Endodermal cell (in vitro differentiated cells): ENCODE measurements around the gene TBC1D21. TPM values are rescaled to one million over a fixed set of nuclear protein-coding genes. Genes with fewer than 3 reads are reported as not detected.

Experiments used
- DNase-seq: peaks from one replicate; pipeline ENCODE4 v3.0.0-alpha.2; 2017
- H3K27ac ChIP-seq: 2 replicates; pipeline ENCODE4 v1.5.1; 2013; ENCODE audit warnings: mild to moderate bottlenecking, low read depth, low read length, moderate library complexity
- H3K27me3 ChIP-seq: 2 replicates; pipeline ENCODE4 v1.6.1; 2013; ENCODE audit warnings: mild to moderate bottlenecking, low read length, moderate library complexity; ENCODE audit not compliant: insufficient read depth, control insufficient read depth, poor library complexity, severe bottlenecking
- H3K36me3 ChIP-seq: 2 replicates; pipeline ENCODE4 v1.7.0; 2013; ENCODE audit warnings: mild to moderate bottlenecking, low read length, moderate library complexity; ENCODE audit not compliant: control insufficient read depth, insufficient read depth
- H3K4me1 ChIP-seq: one replicate; pipeline ENCODE4 v1.7.0; 2013; ENCODE audit warnings: low read length; ENCODE audit not compliant: control insufficient read depth, insufficient read depth
- H3K4me3 ChIP-seq: 2 replicates; pipeline ENCODE4 v1.5.1; 2013; ENCODE audit warnings: mild to moderate bottlenecking, low read length, moderate library complexity
- H3K9ac ChIP-seq: 2 replicates; pipeline ENCODE4 v1.6.1; 2013; ENCODE audit warnings: mild to moderate bottlenecking, low read length, moderate library complexity; ENCODE audit not compliant: poor library complexity, severe bottlenecking; ENCODE audit errors: extremely low read depth
- H3K9me3 ChIP-seq: 2 replicates; pipeline ENCODE4 v1.6.1; 2013; ENCODE audit warnings: mild to moderate bottlenecking, low read length, moderate library complexity; ENCODE audit not compliant: control insufficient read depth
- H3K27ac Mint-ChIP-seq: 2 replicates; pipeline ENCODE4 v1.8.0; 2020; ENCODE audit warnings: mixed read lengths
- H3K27me3 Mint-ChIP-seq: 2 replicates; pipeline ENCODE4 v1.8.0; 2021; ENCODE audit warnings: mild to moderate bottlenecking, mixed read lengths; ENCODE audit not compliant: insufficient read depth
- H3K36me3 Mint-ChIP-seq: 2 replicates; pipeline ENCODE4 v1.8.0; 2020; ENCODE audit warnings: low read depth, mixed read lengths
- H3K4me1 Mint-ChIP-seq: 2 replicates; pipeline ENCODE4 v1.8.0; 2020; ENCODE audit warnings: mixed read lengths
- H3K4me3 Mint-ChIP-seq: 2 replicates; pipeline ENCODE4 v1.8.0; 2020; ENCODE audit warnings: mild to moderate bottlenecking, moderate library complexity, mixed read lengths
- H3K9me3 Mint-ChIP-seq: 2 replicates; pipeline ENCODE4 v1.8.0; 2020; ENCODE audit warnings: mild to moderate bottlenecking, mixed read lengths
- WGBS, 2 experiments: methylation state at CpG; one replicate each; pipeline versions ENCODE4 v1.1.5 to v1.1.7; 2013; ENCODE audit warnings: missing lambda C conversion rate in 2 of 2, mixed read lengths in 1 of 2; ENCODE audit not compliant: insufficient coverage in 1 of 2, insufficient read length in 1 of 2; 5-methylcytosine and 5-hydroxymethylcytosine counted together
- total RNA-seq, 2 donors: library from RNA; stranded (reverse); fragmentation: NEBNext Ultra II Directional in 1 of 2; extraction: Animal tissue kit (Norgen Biotek cat#: 25700) in 1 of 2; gene quantifications; 2 replicates in 1 of 2; 3 replicates in 1 of 2; pipeline ENCODE4 v1.2.1, GENCODE V29; 2021
- TF ChIP-seq, protein P1 (sequence below): fragments of 200-600 bp; sonication (generic); conservative IDR thresholded peaks from 2 replicates; pipeline ENCODE4 v1.5.0; 2021; ENCODE audit warnings: antibody characterized with exemption, mild to moderate bottlenecking

The TBC1D21 gene
- total RNA-seq, 2 donors from 2014 or later: not detected

- Histone ChIP-seq H3K27ac (no peak overlapping the region), H3K27me3 (peaks cover 16% of the 10 kb centered on the region), H3K4me3 (no peak overlapping the region), H3K9ac (no peak overlapping the region), H3K9me3 (no peaks in the 10 kb centered on the region), H3K36me3 (no peaks in the 10 kb centered on the region), H3K4me1 (no peaks in the 10 kb centered on the region)
- peaks cover 14% of the 10 kb centered on the region for H3K27me3 Mint-ChIP-seq
- TF ChIP-seq, protein P1, sequence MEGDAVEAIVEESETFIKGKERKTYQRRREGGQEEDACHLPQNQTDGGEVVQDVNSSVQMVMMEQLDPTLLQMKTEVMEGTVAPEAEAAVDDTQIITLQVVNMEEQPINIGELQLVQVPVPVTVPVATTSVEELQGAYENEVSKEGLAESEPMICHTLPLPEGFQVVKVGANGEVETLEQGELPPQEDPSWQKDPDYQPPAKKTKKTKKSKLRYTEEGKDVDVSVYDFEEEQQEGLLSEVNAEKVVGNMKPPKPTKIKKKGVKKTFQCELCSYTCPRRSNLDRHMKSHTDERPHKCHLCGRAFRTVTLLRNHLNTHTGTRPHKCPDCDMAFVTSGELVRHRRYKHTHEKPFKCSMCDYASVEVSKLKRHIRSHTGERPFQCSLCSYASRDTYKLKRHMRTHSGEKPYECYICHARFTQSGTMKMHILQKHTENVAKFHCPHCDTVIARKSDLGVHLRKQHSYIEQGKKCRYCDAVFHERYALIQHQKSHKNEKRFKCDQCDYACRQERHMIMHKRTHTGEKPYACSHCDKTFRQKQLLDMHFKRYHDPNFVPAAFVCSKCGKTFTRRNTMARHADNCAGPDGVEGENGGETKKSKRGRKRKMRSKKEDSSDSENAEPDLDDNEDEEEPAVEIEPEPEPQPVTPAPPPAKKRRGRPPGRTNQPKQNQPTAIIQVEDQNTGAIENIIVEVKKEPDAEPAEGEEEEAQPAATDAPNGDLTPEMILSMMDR: no peak
- H3K4me1 Mint-ChIP-seq: peaks cover 1% of the 10 kb centered on the region
- DNase-seq: peak; percentile 33
- H3K4me3 Mint-ChIP-seq: no peak overlapping the region
- no peak overlapping the region for H3K27ac Mint-ChIP-seq
- H3K9me3 Mint-ChIP-seq: no peaks in the 10 kb centered on the region
- WGBS, 2 experiments: 84 to 91% methylated on average over 4 to 12 of the region's 12 CpGs
- no peaks in the 10 kb centered on the region for H3K36me3 Mint-ChIP-seq
Observed at GRCh38 chr15:73881579-73882320, 8.4 kb downstream of the TBC1D21 start.

GRCh38 chr15:73882761-73883419, 9.5 kb downstream of the TBC1D21 start:
- Mint-ChIP-seq H3K27me3 (peaks cover 16% of the 10 kb centered on the region), H3K9me3 (no peaks in the 10 kb centered on the region), H3K36me3 (no peaks in the 10 kb centered on the region), H3K4me3 (no peak overlapping the region), H3K27ac (no peak overlapping the region), H3K4me1 (no peaks in the 10 kb centered on the region)
- H3K9me3 ChIP-seq: no peaks in the 10 kb centered on the region
- no peaks in the 10 kb centered on the region for H3K4me1 ChIP-seq
- H3K27ac ChIP-seq: no peak overlapping the region
- H3K36me3 ChIP-seq: no peaks in the 10 kb centered on the region
- H3K4me3 ChIP-seq: no peak overlapping the region
- no peak overlapping the region for H3K9ac ChIP-seq
- DNase-seq: peak; percentile 45
- TF ChIP-seq, protein P1: no peak
- H3K27me3 ChIP-seq: peaks cover 16% of the 10 kb centered on the region
- 86 to 90% methylated on average over 10 of the region's 10 CpGs for WGBS, 2 experiments

- WGBS, 2 experiments: 61 to 95% methylated on average over 2 to 3 of the region's 3 CpGs
- Histone ChIP-seq H3K9me3 (no peaks in the 10 kb centered on the region), H3K36me3 (no peaks in the 10 kb centered on the region), H3K4me3 (no peak overlapping the region), H3K27ac (no peak overlapping the region), H3K27me3 (peaks cover 28% of the 10 kb centered on the region), H3K9ac (no peak overlapping the region), H3K4me1 (no peaks in the 10 kb centered on the region)
- no peak overlapping the region for H3K4me3 Mint-ChIP-seq
- H3K4me1 Mint-ChIP-seq: no peaks in the 10 kb centered on the region
- TF ChIP-seq, protein P1: no peak
- H3K27me3 Mint-ChIP-seq: peaks cover 21% of the 10 kb centered on the region
- DNase-seq: peak; percentile 28
- H3K36me3 Mint-ChIP-seq: no peaks in the 10 kb centered on the region
- no peaks in the 10 kb centered on the region for H3K9me3 Mint-ChIP-seq
- H3K27ac Mint-ChIP-seq: no peak overlapping the region
Observed at GRCh38 chr15:73884159-73884558, 10.8 kb downstream of the TBC1D21 start.
